Thoracic aorta (tissue), 2 donors: ENCODE results near the gene ZDHHC8. TPM values are rescaled to one million over a fixed set of nuclear protein-coding genes. Genes with fewer than 3 reads are reported as not detected.

Source experiments
- ATAC-seq: fragments of 150-250 bp; one replicate; pipeline ENCODE4 v1.8.0; 2017; ENCODE audit warnings: low read depth; ENCODE audit not compliant: insufficient number of reproducible peaks, low FRiP score
- DNase-seq: peaks from one replicate; pipeline ENCODE4 v3.0.0-alpha.2; 2020; ENCODE audit warnings: low spot score
- H3K27ac ChIP-seq, 2 donors: fragments of 200-600 bp; sonication (generic); 1 replicate in 1 of 2; 2 replicates in 1 of 2; pipeline ENCODE4 v1.5.1; 2016; ENCODE audit warnings: mild to moderate bottlenecking in 2 of 2, moderate library complexity in 2 of 2
- H3K27me3 ChIP-seq: fragments of 200-600 bp; sonication (generic); replicated peaks from 2 replicates; pipeline ENCODE4 v1.6.0; 2016; ENCODE audit warnings: mild to moderate bottlenecking; ENCODE audit not compliant: insufficient read depth
- H3K36me3 ChIP-seq: fragments of 200-600 bp; sonication (generic); one replicate; pipeline ENCODE4 v1.5.1; 2016
- H3K4me1 ChIP-seq, 2 donors: fragments of 200-600 bp; sonication (generic); 1 replicate in 1 of 2; 2 replicates in 1 of 2; pipeline versions ENCODE4 v1.5.1 to v1.6.0; 2016; ENCODE audit warnings: low read depth in 2 of 2, mild to moderate bottlenecking in 1 of 2; ENCODE audit not compliant: control insufficient read depth in 1 of 2
- H3K4me3 ChIP-seq: fragments of 200-600 bp; sonication (generic); 2 replicates; pipeline ENCODE4 v1.5.1; 2016; ENCODE audit warnings: mild to moderate bottlenecking
- H3K9me3 ChIP-seq: fragments of 200-600 bp; sonication (generic); 2 replicates; pipeline ENCODE4 v1.5.1; 2016
- total RNA-seq, 2 donors: library from RNA; depleted of rRNA; stranded (reverse); fragments of >200 nt; gene quantifications; one replicate each; pipeline versions ENCODE4 v1.1.0 to v1.2.3, GENCODE V29; 2016
- TF ChIP-seq, protein P1 (sequence below): fragments of 200-600 bp; sonication (generic); IDR thresholded peaks from one replicate; pipeline ENCODE4 v1.5.1; 2019; ENCODE audit warnings: antibody characterized with exemption

The ZDHHC8 gene
- total RNA-seq, 2 donors from 2014 or later: 14.8 to 49.8 TPM

DNA sequence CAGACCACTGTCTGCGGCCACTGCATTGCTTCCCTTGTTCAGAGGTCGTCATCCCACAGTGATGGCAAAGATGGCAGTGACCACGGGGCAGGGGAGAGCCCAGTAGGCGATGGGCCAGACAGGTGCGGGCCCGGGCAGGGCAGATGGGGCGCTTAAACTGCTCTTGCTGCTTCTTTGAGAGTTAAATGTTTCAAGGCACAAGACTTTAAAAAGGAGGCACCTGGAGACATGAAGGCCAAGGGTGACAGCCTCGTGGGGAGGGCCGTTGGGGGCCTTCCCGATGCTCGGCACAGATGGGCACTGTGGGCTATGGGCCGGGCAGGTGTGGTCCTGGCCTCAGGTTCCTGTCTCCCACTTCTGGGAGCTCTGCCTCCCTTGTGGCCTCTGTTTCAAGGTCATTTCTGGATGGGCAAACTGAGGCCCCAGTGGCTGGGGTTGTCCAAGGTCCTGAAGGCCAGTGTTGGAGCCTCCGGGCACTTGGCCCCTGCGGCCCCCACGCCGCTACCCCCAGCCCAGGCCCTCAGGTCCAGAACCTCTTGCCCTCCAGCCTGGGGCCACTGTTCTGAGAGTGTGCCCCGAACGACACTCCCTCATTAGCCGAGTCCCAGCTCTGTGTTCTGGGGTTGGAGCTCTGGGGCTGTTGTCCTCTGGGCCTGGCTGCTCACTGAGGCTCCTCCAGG, 36.2 kb downstream of the ZDHHC8 start:
- ATAC-seq: no peak

DNA sequence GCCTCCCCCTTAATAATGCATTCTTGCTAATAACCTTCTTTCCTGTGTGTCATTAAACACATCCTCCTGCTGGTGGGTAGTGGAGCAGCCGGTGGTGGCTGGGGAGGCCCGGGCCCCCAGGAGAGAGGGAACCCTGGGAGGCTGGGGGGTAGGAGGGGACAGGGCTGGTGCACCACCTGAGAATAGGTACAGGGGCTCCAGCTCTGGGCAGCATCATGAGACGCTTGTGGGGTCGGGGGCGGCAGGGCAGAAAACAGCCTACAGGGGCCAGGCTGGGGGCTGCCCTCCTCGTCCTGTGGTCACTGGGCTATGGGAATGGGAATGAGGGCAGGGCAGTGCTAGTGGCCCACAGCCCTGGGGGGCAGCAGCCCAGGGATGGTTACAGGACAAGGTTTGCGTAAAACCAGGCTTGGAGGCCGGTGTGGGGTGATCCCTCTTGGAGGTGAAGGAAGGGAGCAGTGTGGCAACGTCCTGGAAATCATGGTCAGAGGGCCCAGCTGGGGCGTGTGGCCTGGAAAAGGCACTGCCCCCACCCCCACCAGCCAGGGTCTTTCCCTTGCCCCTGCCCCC, 37.7 kb downstream of the ZDHHC8 start:
- TF ChIP-seq, protein P1, sequence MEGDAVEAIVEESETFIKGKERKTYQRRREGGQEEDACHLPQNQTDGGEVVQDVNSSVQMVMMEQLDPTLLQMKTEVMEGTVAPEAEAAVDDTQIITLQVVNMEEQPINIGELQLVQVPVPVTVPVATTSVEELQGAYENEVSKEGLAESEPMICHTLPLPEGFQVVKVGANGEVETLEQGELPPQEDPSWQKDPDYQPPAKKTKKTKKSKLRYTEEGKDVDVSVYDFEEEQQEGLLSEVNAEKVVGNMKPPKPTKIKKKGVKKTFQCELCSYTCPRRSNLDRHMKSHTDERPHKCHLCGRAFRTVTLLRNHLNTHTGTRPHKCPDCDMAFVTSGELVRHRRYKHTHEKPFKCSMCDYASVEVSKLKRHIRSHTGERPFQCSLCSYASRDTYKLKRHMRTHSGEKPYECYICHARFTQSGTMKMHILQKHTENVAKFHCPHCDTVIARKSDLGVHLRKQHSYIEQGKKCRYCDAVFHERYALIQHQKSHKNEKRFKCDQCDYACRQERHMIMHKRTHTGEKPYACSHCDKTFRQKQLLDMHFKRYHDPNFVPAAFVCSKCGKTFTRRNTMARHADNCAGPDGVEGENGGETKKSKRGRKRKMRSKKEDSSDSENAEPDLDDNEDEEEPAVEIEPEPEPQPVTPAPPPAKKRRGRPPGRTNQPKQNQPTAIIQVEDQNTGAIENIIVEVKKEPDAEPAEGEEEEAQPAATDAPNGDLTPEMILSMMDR: no peak
- H3K4me3 ChIP-seq: no peak overlapping the region
- ATAC-seq: no peak
- DNase-seq: no peak
- H3K27me3 ChIP-seq: no peaks in the 10 kb centered on the region
- H3K36me3 ChIP-seq: no peaks in the 10 kb centered on the region
- H3K27ac ChIP-seq: no peak overlapping the region
- H3K9me3 ChIP-seq: no peaks in the 10 kb centered on the region
- H3K4me1 ChIP-seq: no peaks in the 10 kb centered on the region

More for the DNA sequence above, 36.2 kb downstream of the ZDHHC8 start:
- no peaks in the 10 kb centered on the region for H3K9me3 ChIP-seq
- H3K4me1 ChIP-seq: no peaks in the 10 kb centered on the region
- DNase-seq: no peak
- no peaks in the 10 kb centered on the region for H3K27me3 ChIP-seq
- no peak overlapping the region for H3K4me3 ChIP-seq
- H3K36me3 ChIP-seq: no peaks in the 10 kb centered on the region
- H3K27ac ChIP-seq: no peak overlapping the region
- TF ChIP-seq, protein P1: no peak

DNA sequence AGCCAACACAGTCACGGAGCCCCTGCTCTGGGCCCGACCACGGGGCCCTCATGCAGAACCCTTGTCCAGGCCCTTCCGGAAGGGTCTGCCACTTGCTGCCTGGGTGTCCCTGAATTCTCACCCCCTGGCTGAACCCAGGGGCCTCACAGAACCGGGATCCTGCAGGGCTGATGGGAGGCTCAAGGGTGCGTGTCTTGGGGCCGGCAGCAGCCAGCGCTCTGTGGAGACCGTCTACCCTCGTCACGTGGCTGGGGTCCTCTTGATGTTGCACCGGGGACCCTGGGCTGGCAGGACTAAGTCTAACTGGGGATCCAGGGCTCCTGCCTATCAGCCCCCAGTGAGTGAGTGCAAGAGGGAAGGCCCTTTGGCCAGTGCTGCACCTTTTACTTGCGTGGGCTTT, 38.6 kb downstream of the ZDHHC8 start:
- Histone ChIP-seq H3K36me3 (no peaks in the 10 kb centered on the region), H3K9me3 (no peaks in the 10 kb centered on the region), H3K4me1 (no peaks in the 10 kb centered on the region), H3K27ac (no peak overlapping the region), H3K27me3 (no peaks in the 10 kb centered on the region), H3K4me3 (no peak overlapping the region)
- no peak for ATAC-seq
- no peak for DNase-seq
- TF ChIP-seq, protein P1: no peak

DNA sequence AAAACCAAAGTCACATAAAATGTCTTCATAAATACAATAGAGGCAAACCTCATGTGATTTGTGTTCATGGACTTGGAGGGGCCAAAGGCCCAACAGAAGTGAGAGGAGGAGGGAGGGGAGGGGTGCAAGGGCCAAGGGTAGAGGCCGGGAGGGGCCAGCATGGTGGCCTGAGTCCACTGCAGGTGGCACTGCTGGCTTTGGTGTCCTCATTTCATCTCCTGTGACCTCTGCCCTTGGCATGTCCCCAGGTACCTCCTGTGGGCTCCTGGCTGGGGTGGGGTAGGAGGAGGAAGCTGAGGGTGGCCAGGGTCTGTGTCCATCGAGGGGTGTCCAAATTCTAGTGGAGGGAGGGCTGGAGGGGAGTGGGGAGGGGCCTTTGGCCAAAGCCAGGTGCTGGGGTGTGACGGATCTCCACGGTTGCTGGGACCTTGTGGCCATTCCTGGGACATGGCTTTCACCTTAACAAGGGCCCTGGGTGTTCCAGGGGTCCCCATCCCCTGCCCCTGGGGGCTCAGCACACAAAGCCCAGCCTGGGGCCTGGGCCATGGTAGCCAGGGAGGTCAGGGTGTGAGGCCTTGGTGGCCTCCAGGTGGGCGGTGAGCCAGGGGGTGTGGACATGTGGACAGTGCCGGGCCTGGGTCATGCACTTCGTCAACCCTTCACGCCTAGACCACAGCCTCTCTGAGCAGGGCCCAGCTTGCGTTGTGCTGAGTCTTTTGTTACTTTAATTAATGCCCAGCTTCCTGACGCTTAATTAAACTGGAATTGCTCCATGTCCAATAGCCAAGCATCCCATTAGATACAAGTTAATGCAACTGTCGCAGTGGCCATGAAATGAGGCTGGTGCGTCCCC, 39.9 kb downstream of the ZDHHC8 start:
- no peak for ATAC-seq

More for the DNA sequence above, 39.9 kb downstream of the ZDHHC8 start:
- DNase-seq: no peak
- Histone ChIP-seq H3K4me3 (no peak overlapping the region), H3K4me1 (no peaks in the 10 kb centered on the region), H3K27me3 (no peaks in the 10 kb centered on the region), H3K9me3 (no peaks in the 10 kb centered on the region), H3K27ac (no peak overlapping the region), H3K36me3 (no peaks in the 10 kb centered on the region)
- TF ChIP-seq, protein P1: no peak
